GM12872 (cell line): ENCODE data around the gene MBD3L4.

ENCODE experiments used
- CTCF ChIP-seq: IDR thresholded peaks from 3 replicates; pipeline ENCODE4 v1.5.1; 2011; ENCODE audit warnings: low read depth, mild to moderate bottlenecking, low read length, moderate library complexity; ENCODE audit not compliant: insufficient read depth

MBD3L4 gene

DNA sequence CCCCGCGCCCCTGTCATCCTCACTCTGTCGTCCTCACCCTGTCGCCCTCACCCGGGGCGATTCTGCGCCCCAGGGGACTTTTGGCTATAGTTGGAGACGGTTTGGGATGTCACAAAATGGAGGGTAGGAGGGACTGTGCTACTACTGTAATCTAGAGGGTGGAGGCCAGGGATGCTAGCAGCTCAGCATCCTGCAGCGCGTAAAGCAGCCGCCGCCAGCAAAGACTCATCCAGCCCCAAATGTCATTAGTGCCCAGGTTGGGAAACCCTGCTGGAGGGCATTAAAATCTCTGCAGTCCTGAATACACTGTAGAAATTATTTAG, 29.9 kb upstream of the MBD3L4 start:
- TF ChIP-seq CTCF = no peak

DNA sequence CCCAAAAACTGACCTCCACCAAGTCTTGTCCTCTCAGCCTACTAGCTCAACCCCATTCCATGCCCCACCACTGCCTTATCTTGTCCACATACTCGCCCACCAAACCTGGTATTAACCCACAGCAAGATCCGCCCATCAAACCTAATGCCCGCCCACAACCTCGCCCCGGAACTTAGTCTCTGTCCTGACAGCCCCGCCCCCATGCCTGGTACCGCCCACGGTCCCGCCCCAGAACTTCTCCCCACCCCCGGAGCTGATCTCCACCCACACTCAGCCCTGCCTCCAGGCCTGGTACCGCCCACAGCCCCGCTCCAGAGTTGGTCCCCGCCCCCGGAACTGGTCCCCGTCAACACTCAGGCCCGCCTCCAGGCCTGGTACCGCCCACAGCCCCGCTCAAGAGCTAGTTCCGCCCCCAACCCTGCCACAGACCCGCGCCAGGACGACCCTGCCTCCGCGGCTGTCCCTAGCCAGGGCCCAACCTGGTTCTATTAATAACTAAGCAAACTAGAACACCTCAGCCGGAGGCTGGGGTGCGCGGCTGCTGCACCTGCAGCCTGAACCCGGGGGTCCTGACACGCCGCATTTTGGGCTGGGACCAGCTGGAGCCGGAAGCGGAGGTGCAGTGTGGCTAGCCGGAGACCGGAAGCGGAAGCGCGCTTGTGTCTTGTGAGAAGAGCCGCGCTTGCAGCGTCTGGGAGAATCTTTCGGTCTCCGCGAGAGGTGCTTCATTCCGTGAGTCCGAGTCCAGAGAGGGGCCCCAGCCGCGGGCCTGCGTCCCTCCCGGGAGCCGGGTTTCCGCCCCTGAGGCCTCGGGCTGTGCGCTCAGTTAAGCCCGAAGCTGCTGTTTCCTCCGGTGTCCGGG, 29.3 kb upstream of the MBD3L4 start, which contains the start of gene ZNF557:
Gene ZNF557 (plus strand): TSS at position 662 of the 862 bp plus-strand sequence. CDS start 5,372 bp downstream, outside the sequence.
- no peak for TF ChIP-seq CTCF

DNA sequence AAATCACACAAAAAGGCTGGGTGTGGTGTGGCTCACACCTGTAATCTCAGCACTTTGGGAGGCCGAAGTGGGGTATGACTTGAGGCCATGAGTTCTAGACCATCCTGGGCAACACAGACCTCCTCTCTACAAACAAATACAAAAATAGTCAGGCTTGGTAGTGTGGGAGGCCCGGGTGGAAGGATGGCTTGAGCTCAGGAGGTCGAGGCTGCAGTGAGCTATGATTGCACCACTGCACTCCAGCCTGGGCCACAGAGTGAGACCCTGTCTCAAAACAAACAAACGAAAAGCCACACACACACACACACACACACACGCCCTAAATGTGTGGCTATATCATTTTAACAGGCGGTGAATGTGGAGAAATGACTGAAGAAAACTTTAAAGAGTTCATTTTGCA, 28.6 kb upstream of the MBD3L4 start:
- TF ChIP-seq CTCF = no peak

DNA sequence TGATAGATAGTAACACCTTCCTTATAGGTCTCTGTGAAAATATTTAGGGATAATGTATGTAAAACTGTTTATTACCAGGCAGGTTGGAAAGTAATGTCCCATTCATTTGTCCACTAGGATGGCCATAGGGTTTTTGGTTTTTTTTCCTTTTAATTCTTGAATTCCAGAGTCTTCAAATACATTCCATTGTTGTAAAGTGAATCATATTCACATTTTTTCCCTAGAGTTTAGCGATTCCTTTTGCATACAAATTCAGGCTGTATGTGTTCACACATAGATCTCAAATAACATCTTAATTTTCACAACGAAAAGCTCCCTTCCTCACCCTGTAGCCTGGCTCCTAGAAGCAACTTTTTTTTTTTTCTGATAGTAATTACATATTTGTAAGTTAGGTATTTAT, 27.7 kb upstream of the MBD3L4 start:
- no peak for TF ChIP-seq CTCF

- peak; percentile 51; the same call in 2 of the 3 replicates for TF ChIP-seq CTCF
Observed at GRCh38 chr19:7067122-7067521, 27.1 kb upstream of the MBD3L4 start.

DNA sequence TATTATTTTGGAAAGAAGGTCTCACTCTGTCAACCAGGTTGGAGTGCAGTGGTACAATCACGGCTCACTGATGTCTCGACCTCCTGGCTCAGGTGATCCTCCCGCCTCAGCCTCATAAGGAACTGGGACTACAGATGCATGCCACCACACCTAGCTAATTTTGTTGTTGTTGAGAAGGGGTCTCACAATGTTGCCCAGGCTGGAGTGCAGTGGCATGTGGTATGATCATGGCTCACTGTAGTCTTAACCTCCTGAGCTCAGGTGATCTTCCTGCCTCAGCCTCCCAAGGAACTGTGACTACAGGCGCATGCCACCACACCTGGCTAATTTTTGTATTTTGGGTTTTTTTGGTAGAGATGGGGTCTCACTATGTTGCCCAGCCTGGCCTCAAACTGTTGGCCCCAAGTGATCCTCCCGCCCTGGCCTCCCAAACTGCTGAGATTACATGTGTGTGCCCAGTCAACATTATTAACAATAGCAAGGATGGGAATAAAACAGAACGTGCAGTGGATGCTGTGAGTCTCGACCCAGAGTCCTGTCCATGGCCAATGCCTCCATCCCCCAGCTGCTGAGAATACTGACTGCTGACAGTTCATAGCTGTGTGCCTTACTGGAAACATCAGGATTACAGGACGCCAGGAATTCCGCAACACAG, 23.9 kb upstream of the MBD3L4 start:
- TF ChIP-seq CTCF = no peak

DNA sequence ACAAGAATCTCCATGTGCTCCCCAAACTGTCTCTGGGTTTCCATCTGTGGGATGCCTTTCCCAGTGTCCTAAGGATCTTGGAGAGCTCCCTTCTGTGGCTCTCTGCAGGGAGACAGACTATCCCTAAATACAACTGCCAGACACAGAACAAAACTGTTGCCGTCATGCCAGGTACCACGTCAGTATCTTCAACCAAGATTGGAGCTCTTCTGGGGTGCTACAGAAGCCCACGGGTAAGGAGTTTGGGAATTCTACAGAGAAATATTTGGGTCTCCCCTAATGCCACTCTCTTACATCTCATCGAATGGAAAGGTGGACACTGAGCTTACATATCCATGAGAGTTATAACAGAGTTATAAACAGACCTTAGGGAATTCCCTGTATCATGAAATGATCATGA, 23.4 kb upstream of the MBD3L4 start:
- no peak for TF ChIP-seq CTCF
